GM18858 (cell line): ENCODE data around the gene RETREG1.
A peak's percentile ranks its signal among the peaks of the same experiment; 100 is the strongest.
"Not testable (repeated sequence)": the region's sequence is repeated elsewhere in the genome, so short reads cannot be mapped to it uniquely, and the experiment has no call there.

ENCODE experiments used
- ATAC-seq: cut with Tn5 transposase; IDR thresholded peaks from one replicate; pipeline ENCODE4 v1.9.1; 2021; ENCODE audit not compliant: unreplicated experiment

RETREG1 gene

GRCh38 chr5:16461026-16461425, 155.8 kb downstream of the RETREG1 start:
- no peak for ATAC-seq

DNA sequence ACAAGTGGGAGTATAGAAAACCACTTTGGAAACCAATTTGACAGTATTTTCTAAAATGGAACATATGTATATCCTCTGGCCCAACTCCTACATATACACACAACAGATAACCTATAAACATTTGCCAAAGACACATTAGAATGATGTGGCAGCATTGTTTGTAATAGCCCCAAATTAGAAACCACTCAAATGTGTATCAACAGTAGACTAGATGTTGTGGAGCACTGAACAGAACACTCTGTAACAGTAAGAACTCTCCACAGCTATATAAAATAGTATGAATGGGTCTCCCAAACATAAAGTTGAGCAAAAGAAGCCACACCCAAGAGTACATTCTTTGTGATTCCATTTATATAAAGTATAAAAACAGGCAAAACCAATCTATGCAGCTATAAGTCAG, 157.3 kb downstream of the RETREG1 start:
- ATAC-seq, result no peak

GRCh38 chr5:16457853-16458252, 158.9 kb downstream of the RETREG1 start:
- ATAC-seq, result no peak

GRCh38 chr5:16457451-16457850, 159.3 kb downstream of the RETREG1 start:
- no peak for ATAC-seq

GRCh38 chr5:16456103-16456832, 160.5 kb downstream of the RETREG1 start:
- peak; percentile 56 for ATAC-seq

GRCh38 chr5:16455668-16456067, 161.1 kb downstream of the RETREG1 start:
- no peak for ATAC-seq

- ATAC-seq, result no peak
Measured at GRCh38 chr5:16454686-16455085, 162.1 kb downstream of the RETREG1 start.

- no peak for ATAC-seq
Measured at GRCh38 chr5:16453609-16454008, 163.2 kb downstream of the RETREG1 start.

DNA sequence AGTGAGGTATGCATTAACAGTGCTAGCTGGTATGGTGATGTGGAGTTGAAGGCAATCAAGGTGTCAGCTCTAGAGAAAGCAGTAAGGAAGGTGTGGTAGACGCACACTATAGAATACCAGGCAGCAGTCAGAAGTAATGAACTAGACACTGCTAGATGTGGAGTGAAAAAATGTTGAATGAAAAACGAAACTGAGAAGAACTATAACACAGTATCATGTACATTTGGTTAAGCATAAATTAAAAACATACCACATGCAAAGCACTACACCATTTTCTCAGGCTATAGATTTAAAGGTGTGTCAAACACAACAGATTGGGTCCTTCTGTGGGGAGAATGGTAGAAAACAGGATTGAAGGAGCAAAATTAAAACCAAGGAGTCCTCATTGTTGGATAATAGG, 166.6 kb downstream of the RETREG1 start:
- peak; percentile 42 for ATAC-seq

DNA sequence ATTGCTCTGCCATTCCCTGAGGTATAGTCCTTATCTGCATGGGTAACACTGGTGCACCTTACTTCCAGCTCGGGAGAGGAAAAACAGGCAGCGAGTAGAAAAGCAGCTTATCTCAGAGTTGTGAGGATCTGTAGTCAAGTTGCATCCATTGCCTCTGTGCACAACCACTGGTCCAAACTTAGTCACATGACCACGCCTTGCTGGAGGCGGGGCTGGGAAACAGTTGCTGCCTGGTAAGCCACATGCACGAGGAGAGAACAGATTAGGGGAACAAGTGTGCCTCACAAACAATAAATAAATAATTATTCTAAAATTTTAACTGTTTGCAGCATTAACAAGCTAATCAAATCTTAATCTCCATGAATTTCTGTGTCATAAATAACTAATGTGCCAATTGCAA, 169.8 kb downstream of the RETREG1 start:
- ATAC-seq, result no peak

GRCh38 chr5:16437977-16438376, 178.8 kb downstream of the RETREG1 start:
- no peak for ATAC-seq

DNA sequence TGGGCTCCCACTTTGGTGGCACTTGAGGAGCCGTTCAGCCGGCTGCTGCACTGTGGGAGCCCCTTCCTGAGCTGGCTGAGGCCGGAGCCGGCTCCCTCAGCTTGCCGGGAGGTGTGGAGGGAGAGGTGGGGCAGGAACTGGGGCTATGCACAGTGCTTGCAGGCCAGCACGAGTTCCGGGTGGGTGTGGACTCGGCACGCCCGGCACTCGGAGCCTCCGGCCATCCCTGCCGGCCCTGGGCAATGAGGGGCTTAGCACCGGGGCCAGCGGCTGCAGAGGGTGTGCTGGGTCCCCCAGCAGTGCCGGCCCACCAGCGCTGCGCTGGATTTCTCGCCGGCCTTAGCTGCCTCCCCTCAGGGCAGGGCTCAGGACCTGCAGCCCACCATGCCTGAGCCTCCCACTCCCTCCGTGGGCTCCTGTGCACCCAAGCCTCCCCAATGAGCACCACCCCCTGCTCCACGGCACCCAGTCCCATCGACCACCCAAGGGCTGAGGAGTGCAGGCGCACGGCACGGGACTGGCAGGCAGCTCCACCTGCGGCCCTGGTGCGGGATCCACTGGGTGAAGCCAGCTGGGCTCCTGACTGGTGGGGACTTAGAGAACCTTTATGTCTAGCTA, 180.6 kb downstream of the RETREG1 start:
- ATAC-seq, result not testable (repeated sequence)

DNA sequence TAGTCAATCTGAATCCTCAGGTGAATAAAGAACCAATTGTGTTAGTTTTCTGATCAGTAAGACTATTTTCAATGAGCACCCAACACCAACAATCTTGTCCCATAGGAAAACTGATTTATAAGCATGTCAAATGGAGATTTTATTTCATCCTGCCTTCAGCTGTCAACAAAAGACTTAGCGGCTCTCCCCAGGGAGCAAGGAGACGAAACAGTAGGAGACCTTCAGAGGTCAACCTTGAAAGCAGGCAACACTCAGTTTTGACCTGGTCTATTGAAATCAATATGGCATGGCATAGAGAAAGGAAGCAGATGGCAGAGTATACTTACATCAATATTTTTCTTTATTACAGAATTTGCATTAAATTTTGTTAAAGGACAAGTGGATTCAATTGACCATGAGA, 185.3 kb downstream of the RETREG1 start:
- no peak for ATAC-seq

GRCh38 chr5:16430349-16431089, 186.3 kb downstream of the RETREG1 start:
- ATAC-seq, result no peak

DNA sequence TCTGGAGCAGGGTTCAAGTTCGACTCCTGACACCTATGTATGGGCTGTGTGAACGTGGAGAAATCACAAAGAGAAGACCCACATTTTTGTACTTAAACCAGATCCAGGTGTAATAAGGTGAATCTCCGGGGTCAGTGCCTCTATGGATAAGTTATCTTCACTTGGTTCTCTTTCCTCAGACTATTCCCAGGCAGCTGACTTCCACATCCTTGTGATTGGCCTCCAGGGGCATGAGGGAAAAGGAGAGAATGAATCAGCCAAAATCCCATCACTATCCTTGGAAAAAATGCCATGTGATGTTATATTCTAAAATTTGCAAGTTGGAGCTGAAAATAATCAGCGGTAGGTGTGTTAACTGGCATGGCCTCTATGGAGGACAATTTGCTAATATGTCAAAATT, 188.4 kb downstream of the RETREG1 start:
- no peak for ATAC-seq

DNA sequence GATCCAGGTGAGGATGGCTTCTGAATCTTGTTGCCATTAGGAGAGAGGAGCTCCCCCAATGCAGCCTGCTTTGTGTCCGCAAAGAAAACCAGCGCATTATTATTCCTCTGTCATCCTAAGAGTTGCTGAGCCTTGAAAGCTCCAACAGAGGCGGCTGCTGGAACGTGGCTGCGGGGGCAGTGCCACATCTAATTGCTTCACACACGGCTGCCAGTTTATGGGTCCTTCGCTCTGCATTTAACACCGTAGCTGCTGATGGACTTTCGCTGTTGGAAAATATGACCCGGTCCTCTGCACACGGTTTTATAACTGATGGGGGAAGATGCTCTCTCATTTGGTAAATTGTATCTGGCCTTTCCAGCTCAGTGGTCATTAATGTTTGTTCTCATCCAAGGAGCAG, 189.2 kb downstream of the RETREG1 start:
- no peak for ATAC-seq
